Endothelial cell (in vitro differentiated cells): Measurements from ENCODE around the gene FMO1. TPM values are rescaled to one million over a fixed set of nuclear protein-coding genes. Genes with fewer than 3 reads are reported as not detected.

Source experiments
- DNase-seq: peaks from one replicate; pipeline ENCODE4 v3.0.0; 2021; ENCODE audit warnings: low spot score
- H3K27ac Mint-ChIP-seq: one replicate; pipeline ENCODE4 v1.8.0; 2021; ENCODE audit warnings: mixed read lengths, inconsistent platforms; ENCODE audit not compliant: unreplicated experiment
- H3K27me3 Mint-ChIP-seq: one replicate; pipeline ENCODE4 v1.8.0; 2021; ENCODE audit warnings: mild to moderate bottlenecking, moderate library complexity, mixed read lengths, inconsistent platforms; ENCODE audit not compliant: unreplicated experiment
- H3K36me3 Mint-ChIP-seq: one replicate; pipeline ENCODE4 v1.8.0; 2021; ENCODE audit warnings: mild to moderate bottlenecking, low read depth, mixed read lengths, inconsistent platforms; ENCODE audit not compliant: unreplicated experiment
- H3K4me1 Mint-ChIP-seq: one replicate; pipeline ENCODE4 v1.8.0; 2021; ENCODE audit warnings: mild to moderate bottlenecking, mixed read lengths, inconsistent platforms; ENCODE audit not compliant: unreplicated experiment
- H3K4me3 Mint-ChIP-seq: one replicate; pipeline ENCODE4 v1.8.0; 2021; ENCODE audit warnings: mild to moderate bottlenecking, mixed read lengths, inconsistent platforms; ENCODE audit not compliant: unreplicated experiment
- H3K9me3 Mint-ChIP-seq: one replicate; pipeline ENCODE4 v1.8.0; 2021; ENCODE audit warnings: mixed read lengths, inconsistent platforms; ENCODE audit not compliant: unreplicated experiment
- total RNA-seq: library from RNA; stranded (reverse); fragmentation: NEBNext Ultra II Directional; extraction: Animal tissue kit (Norgen Biotek cat#: 25700); gene quantifications from one replicate; pipeline ENCODE4 v1.2.1, GENCODE V29; 2021; ENCODE audit not compliant: unreplicated experiment
- TF ChIP-seq, protein P1 (sequence below): fragments of 200-600 bp; sonication (generic); IDR thresholded peaks from one replicate; pipeline ENCODE4 v1.5.0; 2021; ENCODE audit warnings: antibody characterized with exemption; ENCODE audit not compliant: unreplicated experiment

FMO1 gene
- total RNA-seq, 1 donor from 2014 or later, result not detected

- TF ChIP-seq, protein P1, sequence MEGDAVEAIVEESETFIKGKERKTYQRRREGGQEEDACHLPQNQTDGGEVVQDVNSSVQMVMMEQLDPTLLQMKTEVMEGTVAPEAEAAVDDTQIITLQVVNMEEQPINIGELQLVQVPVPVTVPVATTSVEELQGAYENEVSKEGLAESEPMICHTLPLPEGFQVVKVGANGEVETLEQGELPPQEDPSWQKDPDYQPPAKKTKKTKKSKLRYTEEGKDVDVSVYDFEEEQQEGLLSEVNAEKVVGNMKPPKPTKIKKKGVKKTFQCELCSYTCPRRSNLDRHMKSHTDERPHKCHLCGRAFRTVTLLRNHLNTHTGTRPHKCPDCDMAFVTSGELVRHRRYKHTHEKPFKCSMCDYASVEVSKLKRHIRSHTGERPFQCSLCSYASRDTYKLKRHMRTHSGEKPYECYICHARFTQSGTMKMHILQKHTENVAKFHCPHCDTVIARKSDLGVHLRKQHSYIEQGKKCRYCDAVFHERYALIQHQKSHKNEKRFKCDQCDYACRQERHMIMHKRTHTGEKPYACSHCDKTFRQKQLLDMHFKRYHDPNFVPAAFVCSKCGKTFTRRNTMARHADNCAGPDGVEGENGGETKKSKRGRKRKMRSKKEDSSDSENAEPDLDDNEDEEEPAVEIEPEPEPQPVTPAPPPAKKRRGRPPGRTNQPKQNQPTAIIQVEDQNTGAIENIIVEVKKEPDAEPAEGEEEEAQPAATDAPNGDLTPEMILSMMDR, result no peak
- H3K27ac Mint-ChIP-seq, result peak overlapping the region; percentile 44
- no peaks in the 10 kb centered on the region for H3K36me3 Mint-ChIP-seq
- peaks cover 7% of the 10 kb centered on the region for H3K4me1 Mint-ChIP-seq
- DNase-seq, result no peak
- no peaks in the 10 kb centered on the region for H3K27me3 Mint-ChIP-seq
- H3K9me3 Mint-ChIP-seq, result no peaks in the 10 kb centered on the region
- no peak overlapping the region for H3K4me3 Mint-ChIP-seq
These were observed 37.9 kb upstream of the FMO1 start for GRCh38 chr1:171210355-171210754.

GRCh38 chr1:171212607-171213351 lies 35.5 kb upstream of the FMO1 start:
- Mint-ChIP-seq H3K4me1 (peaks cover 7% of the 10 kb centered on the region), H3K4me3 (no peak overlapping the region), H3K9me3 (no peaks in the 10 kb centered on the region), H3K27ac (peak overlapping the region; percentile 55), H3K36me3 (no peaks in the 10 kb centered on the region), H3K27me3 (no peaks in the 10 kb centered on the region)
- no peak for DNase-seq
- TF ChIP-seq, protein P1, result no peak

DNA sequence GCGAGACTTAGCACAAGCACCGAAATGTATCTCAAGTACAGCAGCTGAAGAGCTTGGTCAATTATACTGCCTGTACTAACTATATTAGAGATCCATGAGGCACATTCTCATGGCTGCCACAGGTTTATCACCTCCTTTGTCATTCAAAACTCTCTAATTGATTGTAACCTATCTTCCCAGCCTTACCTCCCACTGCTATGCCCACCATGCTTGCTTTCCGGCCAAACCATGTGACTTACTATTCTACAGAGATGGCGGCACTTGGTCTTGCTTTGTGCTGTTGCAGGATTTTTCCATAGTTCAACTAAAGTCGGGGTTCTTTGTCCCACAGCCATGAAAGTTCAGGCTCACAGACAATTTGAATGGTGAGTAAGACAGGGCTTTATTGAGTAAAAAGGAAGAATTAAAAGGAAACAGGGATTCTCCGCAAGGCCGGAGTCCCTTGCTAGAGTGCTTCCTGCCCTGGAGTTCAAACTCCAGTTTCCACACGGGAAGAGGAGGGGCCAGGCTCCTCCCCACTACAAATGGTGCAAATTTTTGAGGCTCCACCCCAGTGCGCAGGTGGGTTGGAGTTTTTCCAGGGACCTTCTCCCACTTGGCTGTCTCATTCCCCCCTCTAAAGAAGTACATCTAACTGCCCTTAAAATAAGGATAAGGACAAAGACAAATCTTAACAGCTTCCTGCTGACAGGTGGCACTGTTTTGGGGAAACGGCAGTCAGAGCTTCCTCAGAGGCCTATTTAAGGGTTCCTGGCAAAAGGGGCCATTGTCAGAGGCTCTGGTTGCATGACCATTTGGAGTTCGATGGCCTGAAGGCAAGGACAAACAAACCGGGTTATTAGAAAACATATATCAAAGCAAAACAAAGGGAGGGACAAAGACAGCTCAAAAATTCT lies 34.5 kb upstream of the FMO1 start:
- DNase-seq, result no peak
- TF ChIP-seq, protein P1, result no peak
- H3K4me3 Mint-ChIP-seq, result no peak overlapping the region
- H3K27me3 Mint-ChIP-seq, result no peaks in the 10 kb centered on the region
- peaks cover 9% of the 10 kb centered on the region for H3K4me1 Mint-ChIP-seq
- H3K36me3 Mint-ChIP-seq, result no peaks in the 10 kb centered on the region
- peak overlapping the region; percentile 69 for H3K27ac Mint-ChIP-seq
- no peaks in the 10 kb centered on the region for H3K9me3 Mint-ChIP-seq

DNA sequence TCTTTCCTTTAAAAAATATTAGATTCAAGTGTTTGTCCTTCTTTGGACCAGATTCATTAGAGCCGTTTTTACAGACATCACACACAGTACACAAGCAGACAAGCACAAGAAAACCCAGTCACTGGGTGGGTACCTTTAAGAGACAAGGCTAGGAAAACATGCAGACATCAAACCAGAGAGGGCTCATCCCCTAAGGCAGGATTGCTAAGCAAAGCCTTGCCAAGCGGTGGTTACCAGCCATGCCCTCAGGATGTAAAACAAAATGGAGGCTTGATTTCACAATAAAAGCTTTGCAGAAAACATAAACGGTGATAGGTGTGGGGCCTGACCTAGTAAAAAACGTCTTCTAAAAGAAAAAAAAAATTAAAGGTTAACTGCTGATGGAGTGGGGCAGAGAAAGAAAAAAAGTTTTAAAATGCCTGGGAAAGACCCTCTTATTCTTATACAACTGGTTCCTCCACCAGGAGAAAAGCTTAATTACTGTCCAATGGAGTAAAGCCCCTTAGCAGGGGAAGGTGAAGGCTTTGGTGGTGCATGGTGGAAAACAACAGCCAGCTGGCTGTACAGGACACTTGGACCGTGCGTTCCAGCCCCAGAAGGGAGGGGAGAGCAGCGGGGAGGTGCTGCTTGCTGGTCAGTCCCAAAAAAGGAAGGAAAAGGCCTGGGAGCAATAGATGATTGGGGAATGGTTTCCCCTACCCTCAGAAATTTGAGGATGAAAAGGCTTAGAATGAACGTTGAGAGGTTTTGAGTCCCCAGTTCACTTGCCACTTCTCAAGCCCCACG lies 30.4 kb upstream of the FMO1 start:
- H3K4me3 Mint-ChIP-seq, result no peak overlapping the region
- peaks cover 3% of the 10 kb centered on the region for H3K27me3 Mint-ChIP-seq
- H3K4me1 Mint-ChIP-seq, result peaks cover 25% of the 10 kb centered on the region
- no peak for DNase-seq
- TF ChIP-seq, protein P1, result no peak
- no peaks in the 10 kb centered on the region for H3K36me3 Mint-ChIP-seq
- no peak overlapping the region for H3K27ac Mint-ChIP-seq
- peaks cover 5% of the 10 kb centered on the region for H3K9me3 Mint-ChIP-seq
